Calu3 (cell line): ENCODE results near the gene NAV1. TPM values are rescaled to one million over a fixed set of nuclear protein-coding genes. Genes with fewer than 3 reads are reported as not detected.

Source experiments
- BruUV-seq: library from RNA; stranded (reverse); fragments of 400-500 nt; replicated peaks from 2 replicates; lab custom pipeline; 2021; lab: Mats Ljungman, UMichigan
- CTCF ChIA-PET: fragments of 300-600 bp; sonication (Branson Sonifier 250); formaldehyde crosslinking; loops from one replicate; lab custom pipeline; 2022; ENCODE audit warnings: antibody characterized with exemption; lab: Charles Lee
- DNase-seq: peaks from one replicate; pipeline ENCODE4 v3.0.0; 2022
- H3K27ac Mint-ChIP-seq: one replicate; pipeline ENCODE4 v1.8.0; 2022; ENCODE audit warnings: mixed read lengths; ENCODE audit not compliant: unreplicated experiment
- H3K27me3 Mint-ChIP-seq: one replicate; pipeline ENCODE4 v1.8.0; 2022; ENCODE audit warnings: mixed read lengths; ENCODE audit not compliant: unreplicated experiment
- H3K36me3 Mint-ChIP-seq: one replicate; pipeline ENCODE4 v1.8.0; 2022; ENCODE audit warnings: mild to moderate bottlenecking, moderate library complexity, mixed read lengths; ENCODE audit not compliant: insufficient read depth, unreplicated experiment
- H3K4me1 Mint-ChIP-seq: one replicate; pipeline ENCODE4 v1.8.0; 2022; ENCODE audit warnings: mild to moderate bottlenecking, low read depth, mixed read lengths; ENCODE audit not compliant: unreplicated experiment
- H3K4me3 Mint-ChIP-seq: one replicate; pipeline ENCODE4 v1.8.0; 2022; ENCODE audit warnings: mild to moderate bottlenecking, low read depth, moderate library complexity, mixed read lengths; ENCODE audit not compliant: unreplicated experiment
- H3K9me3 Mint-ChIP-seq: one replicate; pipeline ENCODE4 v1.8.0; 2022; ENCODE audit warnings: low read depth, mixed read lengths; ENCODE audit not compliant: unreplicated experiment
- intact Hi-C: fragments of 100-400 bp; cut with micrococcal nuclease; formaldehyde crosslinking; loops from one replicate; pipeline ENCODE4 v1.10.0; 2022; ENCODE audit not compliant: unreplicated experiment
- total RNA-seq: library from RNA; stranded (reverse); gene quantifications from 2 replicates; pipeline ENCODE4 v1.2.3, GENCODE V29; 2022
- TF ChIP-seq, protein P1 (sequence below): fragments of 200-600 bp; IDR thresholded peaks from one replicate; pipeline ENCODE4 v1.8.0; 2022; ENCODE audit warnings: antibody characterized with exemption; ENCODE audit not compliant: unreplicated experiment

The NAV1 gene
- total RNA-seq, 1 experiment from 2014 or later = 24.8 TPM

DNA sequence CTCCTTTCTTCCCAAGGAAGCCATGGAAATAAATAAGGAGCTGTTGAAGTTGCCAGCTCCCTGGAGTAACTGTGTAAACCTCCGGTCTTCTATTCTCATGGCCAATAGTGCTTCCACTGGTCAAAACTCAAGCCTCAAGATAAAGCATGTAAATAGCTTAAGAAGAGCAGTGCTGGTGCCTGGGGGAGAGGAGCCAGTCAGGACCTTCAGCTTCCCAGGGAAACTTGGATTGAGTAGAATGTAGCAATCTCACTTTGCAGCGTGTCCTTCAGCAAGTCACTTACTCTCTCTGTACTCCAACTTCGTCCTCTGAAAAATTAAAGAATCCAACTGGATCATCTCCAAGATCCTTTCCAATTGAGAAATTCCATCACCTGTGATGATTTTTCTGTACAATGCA, 44.7 kb downstream of the NAV1 start:
- CTCF ChIA-PET = interaction anchor here (1.5 kb wide), 1 partner anchor 11 kb away, joined by 5 read pairs; no protein-coding TSS in a partner anchor
- Mint-ChIP-seq H3K4me3 (no peak overlapping the region), H3K9me3 (no peaks in the 10 kb centered on the region), H3K4me1 (peaks cover 9% of the 10 kb centered on the region), H3K27ac (no peak overlapping the region), H3K27me3 (peaks cover 72% of the 10 kb centered on the region), H3K36me3 (no peaks in the 10 kb centered on the region)
- no peak for DNase-seq
- TF ChIP-seq, protein P1, sequence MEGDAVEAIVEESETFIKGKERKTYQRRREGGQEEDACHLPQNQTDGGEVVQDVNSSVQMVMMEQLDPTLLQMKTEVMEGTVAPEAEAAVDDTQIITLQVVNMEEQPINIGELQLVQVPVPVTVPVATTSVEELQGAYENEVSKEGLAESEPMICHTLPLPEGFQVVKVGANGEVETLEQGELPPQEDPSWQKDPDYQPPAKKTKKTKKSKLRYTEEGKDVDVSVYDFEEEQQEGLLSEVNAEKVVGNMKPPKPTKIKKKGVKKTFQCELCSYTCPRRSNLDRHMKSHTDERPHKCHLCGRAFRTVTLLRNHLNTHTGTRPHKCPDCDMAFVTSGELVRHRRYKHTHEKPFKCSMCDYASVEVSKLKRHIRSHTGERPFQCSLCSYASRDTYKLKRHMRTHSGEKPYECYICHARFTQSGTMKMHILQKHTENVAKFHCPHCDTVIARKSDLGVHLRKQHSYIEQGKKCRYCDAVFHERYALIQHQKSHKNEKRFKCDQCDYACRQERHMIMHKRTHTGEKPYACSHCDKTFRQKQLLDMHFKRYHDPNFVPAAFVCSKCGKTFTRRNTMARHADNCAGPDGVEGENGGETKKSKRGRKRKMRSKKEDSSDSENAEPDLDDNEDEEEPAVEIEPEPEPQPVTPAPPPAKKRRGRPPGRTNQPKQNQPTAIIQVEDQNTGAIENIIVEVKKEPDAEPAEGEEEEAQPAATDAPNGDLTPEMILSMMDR = no peak
- BruUV-seq = no TSS peak
- intact Hi-C loops = no loop called here

DNA sequence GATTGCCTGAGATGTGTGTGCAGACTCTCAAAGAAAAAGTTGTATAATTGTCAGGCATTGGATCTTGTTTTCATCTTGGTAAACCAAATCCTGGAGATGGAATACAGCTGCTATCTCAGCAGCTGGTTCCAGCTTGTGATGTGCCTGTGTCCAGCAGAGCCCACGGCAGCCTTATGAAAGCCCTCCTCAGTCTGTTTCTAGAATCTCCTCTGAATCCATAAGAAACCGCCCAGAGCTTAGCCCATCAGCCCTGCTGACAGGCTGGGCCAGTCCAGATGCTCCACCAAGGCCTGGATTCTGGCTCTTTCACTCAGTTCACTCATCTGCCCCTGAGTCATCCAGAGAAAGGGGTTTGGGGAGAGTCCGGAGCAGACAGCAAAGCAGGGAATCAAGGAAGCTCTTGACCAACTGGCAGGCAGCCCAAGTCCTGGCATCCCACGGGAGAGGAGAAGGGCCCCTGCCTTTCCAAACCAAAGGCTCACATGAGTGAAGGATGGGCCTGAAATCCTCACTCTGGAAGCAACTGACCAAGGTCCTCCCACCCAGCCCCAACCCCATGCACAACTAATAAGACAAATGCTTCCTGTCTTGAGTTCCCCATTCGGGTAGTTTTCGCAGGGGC, 45.7 kb downstream of the NAV1 start:
- Mint-ChIP-seq H3K9me3 (no peaks in the 10 kb centered on the region), H3K36me3 (no peaks in the 10 kb centered on the region), H3K27me3 (peaks cover 72% of the 10 kb centered on the region), H3K4me3 (no peak overlapping the region), H3K27ac (no peak overlapping the region), H3K4me1 (peaks cover 9% of the 10 kb centered on the region)
- no TSS peak for BruUV-seq
- CTCF ChIA-PET = interaction anchor here (1.5 kb wide), 1 partner anchor 10 kb away, joined by 5 read pairs; no protein-coding TSS in a partner anchor
- no peak for DNase-seq
- intact Hi-C loops = no loop called here
- TF ChIP-seq, protein P1 = no peak

DNA sequence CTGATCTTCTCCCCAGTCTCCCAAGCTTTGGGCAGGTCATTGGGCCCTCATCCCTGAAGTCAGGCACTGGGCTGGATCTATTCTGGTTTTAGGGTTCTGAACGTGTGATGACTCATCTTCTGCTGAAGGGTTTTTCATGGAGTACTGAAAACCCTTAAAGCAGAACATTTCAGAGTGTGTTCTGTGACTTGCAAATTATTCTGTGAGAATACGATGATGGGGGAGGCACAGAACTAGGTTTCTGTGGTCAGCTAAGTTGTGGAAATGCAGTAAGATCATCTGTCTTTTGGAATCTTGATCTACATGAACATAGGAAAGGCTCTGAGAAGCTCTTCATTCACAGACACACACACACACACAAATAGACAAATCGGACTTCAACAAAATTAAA, 46.2 kb downstream of the NAV1 start:
- no peak for DNase-seq
- no peak overlapping the region for H3K4me3 Mint-ChIP-seq
- H3K27ac Mint-ChIP-seq = no peak overlapping the region
- H3K36me3 Mint-ChIP-seq = no peaks in the 10 kb centered on the region
- no TSS peak for BruUV-seq
- intact Hi-C loops = no loop called here
- peaks cover 72% of the 10 kb centered on the region for H3K27me3 Mint-ChIP-seq
- CTCF ChIA-PET = interaction anchor here (1.5 kb wide), 1 partner anchor 9 kb away, joined by 5 read pairs; no protein-coding TSS in a partner anchor
- H3K9me3 Mint-ChIP-seq = no peaks in the 10 kb centered on the region
- TF ChIP-seq, protein P1 = no peak
- H3K4me1 Mint-ChIP-seq = peaks cover 9% of the 10 kb centered on the region

DNA sequence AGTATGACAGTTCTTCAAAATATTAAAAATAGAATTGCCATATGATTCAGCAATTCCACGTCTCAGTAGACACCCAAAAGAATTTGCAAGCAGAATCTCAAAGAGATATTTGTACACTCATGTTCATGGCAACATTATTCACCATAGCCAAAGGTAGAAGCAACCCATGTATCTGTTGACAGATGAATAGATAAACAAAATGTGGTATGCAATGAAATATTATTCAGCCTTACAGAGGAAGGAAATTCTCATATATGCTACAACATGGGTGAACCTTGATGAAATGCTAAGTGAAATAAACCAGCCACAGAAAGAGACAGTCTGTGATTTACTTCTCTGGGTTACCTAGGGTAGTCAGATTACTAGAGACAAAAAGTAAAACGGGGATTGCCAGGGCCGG, 47.0 kb downstream of the NAV1 start:
- intact Hi-C loops = no loop called here
- Mint-ChIP-seq H3K9me3 (no peaks in the 10 kb centered on the region), H3K27ac (no peak overlapping the region), H3K27me3 (peaks cover 70% of the 10 kb centered on the region), H3K36me3 (no peaks in the 10 kb centered on the region), H3K4me3 (no peak overlapping the region), H3K4me1 (peaks cover 9% of the 10 kb centered on the region)
- CTCF ChIA-PET = no interaction called here
- TF ChIP-seq, protein P1 = no peak
- no peak for DNase-seq
- no TSS peak for BruUV-seq
